OCI-LY3 (cell line): ENCODE data around the gene MAP2K3.

Source experiments
- H2AFZ ChIP-seq: fragments of 200-600, 300-600 bp; shearing (Covaris generic); 2 replicates; pipeline ENCODE4 v1.6.0; 2014; ENCODE audit warnings: antibody characterized with exemption, low read depth, low read length
- H3K27ac ChIP-seq: fragments of 200-600, 300-600 bp; sonication (generic); 2 replicates; pipeline ENCODE4 v1.5.1; 2014; ENCODE audit warnings: mild to moderate bottlenecking, low read length, moderate library complexity, mixed read lengths
- H3K27me3 ChIP-seq: fragments of 200-600, 300-600 bp; sonication (generic); 2 replicates; pipeline ENCODE4 v1.6.1; 2014; ENCODE audit warnings: low read depth, low read length, mixed read lengths
- H3K36me3 ChIP-seq: fragments of 200-600, 300-600 bp; sonication (generic); replicated peaks from 2 replicates; pipeline ENCODE3; 2014; ENCODE audit warnings: low read depth, low read length, mixed read lengths
- H3K4me1 ChIP-seq: fragments of 300-600, 200-600 bp; sonication (generic); 2 replicates; pipeline ENCODE4 v1.6.1; 2014; ENCODE audit warnings: low read length, mixed read lengths
- H3K4me2 ChIP-seq: fragments of 200-600, 300-600 bp; sonication (generic); 2 replicates; pipeline ENCODE4 v1.6.1; 2014; ENCODE audit warnings: low read length, mixed read lengths
- H3K4me3 ChIP-seq: fragments of 300-600, 200-600 bp; sonication (generic); 2 replicates; pipeline ENCODE4 v1.5.1; 2014; ENCODE audit warnings: antibody characterized with exemption, mild to moderate bottlenecking, low read length, moderate library complexity
- H3K79me2 ChIP-seq: fragments of 300-600, 200-600 bp; shearing (Covaris generic); 2 replicates; pipeline ENCODE4 v1.6.1; 2014; ENCODE audit warnings: mild to moderate bottlenecking, low read length, mixed read lengths
- H3K9ac ChIP-seq: fragments of 300-600, 200-600 bp; shearing (Covaris generic); 2 replicates; pipeline ENCODE4 v1.6.0; 2014; ENCODE audit warnings: mild to moderate bottlenecking, low read length, moderate library complexity
- H3K9me3 ChIP-seq: fragments of 200-600, 300-600 bp; shearing (Covaris generic); 2 replicates; pipeline ENCODE4 v1.6.1; 2014; ENCODE audit warnings: low read length, mixed read lengths; ENCODE audit not compliant: insufficient read depth
- H4K20me1 ChIP-seq: fragments of 200-600, 300-600 bp; sonication (generic); 2 replicates; pipeline ENCODE4 v1.6.1; 2016; ENCODE audit warnings: low read length, mixed read lengths; ENCODE audit not compliant: insufficient read depth
- CTCF ChIP-seq: fragments of 200-600, 300-600 bp; sonication (generic); IDR thresholded peaks from 2 replicates; pipeline ENCODE4 v1.5.1; 2014; ENCODE audit warnings: antibody characterized with exemption, low read length, low read depth
- EZH2phosphoT487 ChIP-seq: fragments of 200-600 bp; shearing (Covaris generic); IDR thresholded peaks from 2 replicates; pipeline ENCODE4 v1.6.1; 2018; ENCODE audit warnings: antibody characterized with exemption, mixed run types, low read depth

MAP2K3 gene

DNA sequence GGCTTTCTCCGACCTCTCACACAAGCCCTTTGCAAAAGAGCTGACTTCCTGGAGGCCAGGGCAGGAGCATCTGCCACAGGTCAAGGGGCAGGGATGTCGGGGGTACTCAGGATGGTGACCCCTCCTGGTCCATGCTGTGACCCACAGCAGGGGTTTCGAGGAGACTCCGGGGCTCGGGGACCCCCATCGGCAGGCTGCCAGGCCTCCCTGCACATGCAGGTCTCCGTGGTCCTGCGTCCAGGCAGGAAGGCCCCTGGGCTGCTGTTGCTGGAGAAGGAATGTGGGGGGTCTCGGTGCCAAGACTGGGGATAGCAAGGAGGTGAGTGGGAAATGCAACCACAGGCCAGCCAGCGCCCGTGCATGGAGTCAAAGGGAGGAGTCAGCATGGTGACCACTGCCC lies 42.9 kb upstream of the MAP2K3 start:
- Histone ChIP-seq H3K36me3 (no peaks in the 10 kb centered on the region), H2AFZ (no peak overlapping the region), H3K79me2 (no peaks in the 10 kb centered on the region), H3K9me3 (no peaks in the 10 kb centered on the region), H3K27me3 (no peaks in the 10 kb centered on the region), H3K4me3 (no peak overlapping the region), H3K9ac (no peak overlapping the region), H4K20me1 (no peaks in the 10 kb centered on the region), H3K4me1 (no peaks in the 10 kb centered on the region), H3K27ac (no peak overlapping the region), H3K4me2 (no peak overlapping the region)
- TF ChIP-seq EZH2phosphoT487 (no peak), CTCF (no peak)

GRCh38 chr17:21242026-21242697 lies 42.3 kb upstream of the MAP2K3 start:
- H3K27me3 ChIP-seq = no peaks in the 10 kb centered on the region
- no peaks in the 10 kb centered on the region for H3K79me2 ChIP-seq
- no peaks in the 10 kb centered on the region for H4K20me1 ChIP-seq
- H3K27ac ChIP-seq = no peak overlapping the region
- no peak for TF ChIP-seq CTCF
- TF ChIP-seq EZH2phosphoT487 = no peak
- H2AFZ ChIP-seq = no peak overlapping the region
- no peak overlapping the region for H3K4me3 ChIP-seq
- H3K4me2 ChIP-seq = no peak overlapping the region
- H3K9me3 ChIP-seq = no peaks in the 10 kb centered on the region
- H3K36me3 ChIP-seq = no peaks in the 10 kb centered on the region
- no peaks in the 10 kb centered on the region for H3K4me1 ChIP-seq
- H3K9ac ChIP-seq = no peak overlapping the region

GRCh38 chr17:21242780-21243515 lies 41.6 kb upstream of the MAP2K3 start:
- Histone ChIP-seq H4K20me1 (no peaks in the 10 kb centered on the region), H3K4me3 (no peak overlapping the region), H3K4me1 (no peaks in the 10 kb centered on the region), H3K36me3 (no peaks in the 10 kb centered on the region), H3K9me3 (no peaks in the 10 kb centered on the region), H2AFZ (no peak overlapping the region), H3K27ac (no peak overlapping the region), H3K27me3 (no peaks in the 10 kb centered on the region), H3K4me2 (no peak overlapping the region), H3K9ac (no peak overlapping the region), H3K79me2 (no peaks in the 10 kb centered on the region)
- TF ChIP-seq CTCF (no peak), EZH2phosphoT487 (no peak)

DNA sequence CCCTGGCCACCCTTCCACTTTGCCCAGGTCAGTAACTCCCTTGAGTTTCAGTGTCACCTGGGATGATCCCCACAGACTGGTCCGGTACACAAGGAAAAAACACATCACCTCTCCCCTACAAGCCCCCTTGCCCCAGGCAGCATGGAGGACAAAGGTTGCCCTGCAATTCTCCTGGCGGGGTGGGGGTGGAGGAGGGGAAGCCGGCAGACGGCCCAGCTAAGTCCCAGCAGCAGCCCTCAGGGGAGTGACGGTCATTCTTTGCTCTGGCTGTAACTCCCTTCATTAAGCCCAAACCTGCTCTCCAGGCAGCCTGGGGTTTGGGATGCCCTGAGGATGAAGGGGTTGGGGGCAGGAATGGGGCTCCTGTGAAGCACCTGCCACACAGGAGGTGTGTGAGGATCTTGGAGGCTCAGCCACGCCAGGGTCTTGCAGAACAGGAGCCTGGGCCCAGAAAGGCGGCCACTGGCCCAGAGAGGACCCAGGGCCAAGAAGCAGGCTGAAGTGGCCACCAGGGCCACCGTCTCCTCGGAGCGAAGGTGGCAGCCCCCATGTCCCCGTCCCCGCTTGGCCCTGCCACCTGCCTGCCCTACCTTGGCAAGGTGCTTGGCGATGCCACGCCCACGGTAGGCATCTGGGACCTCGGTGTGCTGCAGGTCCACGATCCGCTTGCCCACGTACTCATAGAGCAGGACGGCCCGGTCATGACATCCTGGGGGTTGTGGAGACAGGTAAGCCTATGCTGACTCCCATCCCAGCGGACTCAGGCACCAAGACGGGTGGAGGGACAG lies 40.8 kb upstream of the MAP2K3 start:
- no peaks in the 10 kb centered on the region for H3K27me3 ChIP-seq
- H3K4me3 ChIP-seq = no peak overlapping the region
- H3K9ac ChIP-seq = no peak overlapping the region
- H4K20me1 ChIP-seq = no peaks in the 10 kb centered on the region
- TF ChIP-seq EZH2phosphoT487 (no peak), CTCF (no peak)
- no peak overlapping the region for H3K27ac ChIP-seq
- no peaks in the 10 kb centered on the region for H3K4me1 ChIP-seq
- H3K4me2 ChIP-seq = no peak overlapping the region
- no peaks in the 10 kb centered on the region for H3K36me3 ChIP-seq
- H2AFZ ChIP-seq = no peak overlapping the region
- no peaks in the 10 kb centered on the region for H3K79me2 ChIP-seq
- H3K9me3 ChIP-seq = no peaks in the 10 kb centered on the region
